NCI-H526 treated with DMSO at 0.1 percent for 48 hours (cell line): Measurements from ENCODE around the gene SLC39A11.

ENCODE experiments used
- DNase-seq: peaks from one replicate; lab custom pipeline; 2025; lab: John Stamatoyannopoulos, UW

The SLC39A11 gene

DNA sequence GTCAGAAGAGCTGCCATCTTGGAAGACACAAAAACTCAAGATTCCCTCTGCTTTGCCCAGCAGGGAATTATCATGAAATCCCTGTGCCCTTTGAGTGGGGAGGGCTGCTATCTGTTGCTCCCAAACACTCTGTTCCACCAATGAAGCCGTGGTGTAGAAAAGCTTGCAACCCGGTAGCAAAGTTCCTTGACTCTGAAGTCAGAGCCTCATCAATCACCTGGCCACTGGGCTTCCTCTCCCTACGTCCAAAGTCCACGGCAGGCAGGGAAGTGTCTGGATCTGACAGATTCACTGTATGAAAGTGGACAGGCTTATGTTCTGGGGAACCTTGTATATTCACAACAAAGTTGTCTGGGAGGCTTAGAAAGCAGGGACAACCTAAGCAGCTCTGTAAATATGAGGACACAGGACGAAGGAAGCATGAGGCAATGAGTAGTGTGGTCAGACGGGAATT lies 343.3 kb downstream of the SLC39A11 start:
- no peak for DNase-seq

DNA sequence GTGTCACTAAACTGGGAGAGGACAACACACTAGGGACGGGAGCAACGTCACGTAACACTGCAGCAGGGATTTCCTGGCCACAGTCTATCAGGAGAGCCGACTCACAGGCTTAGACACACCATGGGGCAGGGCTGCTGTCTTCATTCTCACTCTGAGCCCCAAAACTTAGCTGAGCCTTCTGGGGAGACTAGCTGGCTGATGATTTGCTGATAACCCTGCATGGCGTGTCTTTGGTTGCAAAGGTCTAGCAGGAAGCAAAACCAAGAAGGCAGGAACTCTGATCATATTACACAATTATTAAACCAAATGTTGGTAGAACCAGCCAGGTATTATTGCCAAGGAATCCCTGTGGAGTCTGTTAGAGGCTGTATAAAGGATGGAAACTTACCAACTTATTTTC lies 345.0 kb downstream of the SLC39A11 start:
- DNase-seq, result no peak

DNA sequence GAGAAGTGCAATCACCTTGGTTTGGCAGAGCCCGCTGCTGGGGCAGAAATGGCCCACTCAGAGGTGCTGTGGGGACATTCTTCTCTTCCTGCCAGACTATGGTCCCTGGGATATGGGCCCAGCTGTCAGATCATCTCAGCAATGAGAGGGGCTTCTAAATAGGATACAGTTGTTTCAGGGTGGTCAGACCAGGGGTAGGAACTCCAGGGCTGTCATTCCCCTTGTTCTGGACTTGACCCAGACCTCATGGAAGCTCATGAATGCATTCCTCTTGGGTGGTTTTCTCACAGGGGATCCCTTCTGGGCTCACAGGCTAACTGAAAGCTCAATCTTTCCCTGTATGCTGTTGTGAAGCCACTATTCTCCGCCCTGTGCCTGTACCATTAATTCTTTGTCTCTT lies 347.2 kb downstream of the SLC39A11 start:
- no peak for DNase-seq

DNA sequence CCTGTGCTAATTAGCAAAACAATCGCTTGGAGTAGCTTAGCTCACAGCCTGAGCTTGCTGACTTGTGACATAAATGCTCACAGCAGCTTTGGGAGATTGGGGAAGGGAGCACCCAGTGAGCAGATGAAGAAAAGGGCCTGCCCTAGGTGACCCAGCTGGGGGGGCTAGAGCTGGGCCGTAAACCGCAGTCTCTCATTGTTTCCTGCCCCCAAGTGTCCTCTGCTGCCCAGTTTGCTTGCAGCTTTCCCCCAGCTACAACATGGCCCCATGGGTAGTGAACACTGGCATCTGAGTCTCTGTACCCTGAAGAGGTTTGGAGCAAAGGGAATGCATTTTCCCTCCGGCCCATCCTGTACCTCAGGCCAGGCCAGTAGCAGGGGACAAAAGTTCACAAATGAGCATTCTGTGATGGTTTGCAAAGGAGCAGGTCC lies 349.4 kb downstream of the SLC39A11 start:
- no peak for DNase-seq

DNA sequence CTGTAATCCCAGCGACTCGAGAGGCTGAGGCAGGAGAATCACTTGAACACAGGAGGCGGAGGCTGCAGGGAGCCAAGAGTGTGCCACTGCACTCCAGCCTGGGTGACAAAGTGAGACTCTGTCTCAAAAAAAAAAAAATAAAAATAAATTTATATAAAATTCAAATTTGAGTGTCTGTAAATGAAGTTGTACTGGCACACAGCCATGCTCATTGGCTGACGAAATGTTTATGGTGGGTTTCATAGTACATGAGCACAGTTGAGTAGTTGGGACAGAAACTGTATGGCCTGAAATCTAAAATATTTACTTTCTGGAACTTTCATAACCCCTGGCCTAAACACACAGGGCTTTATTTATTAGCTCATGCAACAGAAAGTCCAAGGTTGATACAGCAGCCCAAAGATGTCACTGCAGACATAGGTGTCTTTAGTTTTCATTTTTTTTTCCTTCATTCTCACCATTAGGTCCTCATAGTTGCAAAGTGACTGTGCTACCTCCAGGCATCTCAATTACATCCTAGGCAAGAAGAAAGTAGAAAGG lies 355.3 kb downstream of the SLC39A11 start:
- DNase-seq, result no peak

DNA sequence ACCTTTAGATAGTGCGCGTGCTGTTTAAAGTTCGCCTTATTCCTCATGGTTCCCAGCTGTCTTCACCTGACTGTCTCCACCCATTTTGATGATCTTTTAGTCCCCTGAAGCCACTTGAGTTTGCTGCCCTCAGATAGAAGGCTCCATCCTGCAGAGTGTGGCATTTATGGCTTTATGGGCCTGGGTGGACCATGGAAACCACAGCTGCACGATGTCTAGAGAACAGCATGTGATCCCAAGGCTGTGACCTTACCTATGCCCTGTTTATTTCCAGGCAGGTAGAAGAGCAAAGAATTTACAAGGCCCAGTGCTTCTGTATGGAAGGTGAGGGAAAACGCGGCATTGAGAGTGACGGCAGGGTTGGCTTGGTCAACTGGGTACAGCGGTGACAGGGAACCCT lies 356.9 kb downstream of the SLC39A11 start:
- DNase-seq, result no peak

DNA sequence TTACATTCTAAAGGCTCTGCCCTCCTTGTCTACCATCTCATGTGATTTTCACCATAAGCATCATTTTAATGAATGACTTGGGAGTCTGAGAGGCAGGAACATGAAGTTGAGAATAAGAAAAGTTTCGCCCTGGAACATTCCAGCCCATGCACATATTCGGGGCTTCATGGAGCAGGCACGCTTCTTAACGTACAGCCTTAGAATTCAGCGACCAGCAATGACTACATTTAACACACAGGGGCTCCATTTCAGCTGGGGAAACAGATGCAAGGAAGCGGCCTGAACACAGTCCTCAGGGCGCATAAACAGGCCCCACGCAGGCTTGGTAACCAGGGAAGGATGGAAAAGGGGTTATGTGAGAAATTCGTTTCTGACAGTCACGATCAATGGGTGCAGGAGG lies 357.4 kb downstream of the SLC39A11 start:
- no peak for DNase-seq

DNA sequence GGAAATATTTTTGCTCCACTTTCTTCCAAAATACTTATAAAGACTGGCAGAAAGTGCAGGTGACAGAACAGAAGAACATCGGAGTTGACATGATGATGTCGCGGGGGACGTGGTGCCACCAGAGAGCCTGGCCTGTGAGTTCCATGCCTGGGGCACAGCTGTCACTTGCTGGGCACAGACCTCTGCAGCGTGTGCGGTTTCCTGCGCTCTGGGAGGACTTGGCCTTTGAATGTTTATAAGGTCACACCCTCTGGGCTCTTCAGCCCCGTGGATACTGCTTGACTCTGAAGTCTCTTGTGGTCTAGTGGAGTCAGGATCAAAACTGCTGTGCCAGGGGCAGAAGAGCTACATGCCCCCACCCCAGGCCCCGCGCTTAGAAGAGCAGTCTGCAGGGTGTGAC lies 357.9 kb downstream of the SLC39A11 start:
- DNase-seq, result no peak

DNA sequence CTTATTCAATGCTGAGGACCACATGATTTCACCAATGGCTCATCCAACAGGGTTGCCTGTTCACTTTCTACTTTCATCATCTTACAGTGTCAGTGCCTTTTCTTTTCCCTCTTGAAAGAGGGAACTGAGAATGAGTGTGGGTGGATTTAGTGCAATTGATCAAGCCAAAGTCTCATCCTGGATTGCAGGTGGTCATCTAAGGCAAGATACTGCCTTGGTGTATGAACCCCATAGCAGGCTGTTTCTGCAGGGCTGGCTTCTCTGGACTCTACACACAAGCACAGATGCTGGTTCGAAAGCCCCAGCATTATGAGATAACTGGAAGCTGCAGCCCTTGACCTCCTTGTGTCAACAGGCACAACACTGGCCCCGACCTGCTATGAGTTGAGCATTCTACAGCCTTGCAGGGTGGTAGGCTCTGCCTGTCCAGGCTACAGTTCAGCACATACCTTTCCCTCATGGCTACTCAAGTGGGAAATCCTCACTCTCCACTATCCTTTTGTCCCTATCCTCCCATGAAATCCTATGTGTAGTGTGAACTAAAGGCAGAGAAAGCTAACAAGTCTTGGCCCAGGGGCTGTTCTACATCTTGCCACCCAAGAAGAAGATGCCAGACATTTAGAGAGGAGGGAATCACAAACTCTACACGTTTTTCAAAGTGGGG lies 358.7 kb downstream of the SLC39A11 start:
- no peak for DNase-seq

DNA sequence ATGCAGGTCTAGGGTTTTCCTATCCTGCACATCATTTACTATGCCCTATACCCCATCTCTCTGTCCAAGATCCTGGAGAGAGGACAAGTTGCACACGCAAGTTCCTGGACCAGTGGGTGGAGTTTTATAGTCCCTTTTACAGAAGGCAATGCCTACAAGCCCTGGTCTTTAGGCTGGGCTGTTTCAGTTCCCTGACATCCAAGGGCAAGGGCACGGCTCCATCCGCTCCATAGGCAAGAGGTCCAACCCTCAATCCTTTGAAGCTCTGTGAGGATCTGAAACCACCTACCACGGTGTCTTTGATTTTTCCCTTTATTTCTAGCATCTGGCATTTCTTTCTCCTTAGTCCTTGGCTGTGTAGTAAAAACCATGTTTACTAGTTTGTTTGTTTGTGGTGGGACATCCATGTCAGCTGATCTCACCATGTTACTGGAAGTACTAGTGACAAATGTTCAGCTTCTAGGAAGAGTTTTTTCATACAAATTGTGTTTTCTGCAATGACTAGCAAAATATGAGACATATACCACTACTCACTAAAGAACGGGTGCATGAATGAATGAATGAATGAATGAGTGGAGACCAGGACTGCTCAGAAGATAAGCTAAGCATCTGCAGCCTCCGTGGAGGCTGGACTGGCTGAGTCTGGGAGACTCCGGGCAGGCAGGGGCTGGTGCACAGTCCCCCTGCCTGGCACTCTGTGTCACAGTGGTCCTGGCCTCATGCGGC lies 359.4 kb downstream of the SLC39A11 start:
- DNase-seq, result no peak

DNA sequence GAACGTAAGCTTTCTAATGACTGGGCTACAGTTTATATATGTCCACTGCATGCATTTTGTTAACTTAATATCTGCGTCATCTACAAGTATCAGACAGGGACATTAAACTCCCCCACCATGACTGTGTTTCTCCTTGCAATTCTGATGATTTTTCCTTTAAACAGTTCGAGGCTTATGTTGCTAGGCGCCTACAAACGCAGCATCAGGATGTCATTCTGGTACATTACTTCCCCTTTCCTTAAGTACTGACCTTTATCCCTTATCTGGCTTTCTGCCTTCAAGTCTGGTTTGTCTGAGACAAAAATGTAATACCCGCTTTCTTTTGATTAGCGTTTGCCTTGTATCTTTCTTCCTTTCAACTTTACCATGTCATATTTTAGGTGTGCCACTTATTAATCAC lies 362.4 kb downstream of the SLC39A11 start:
- DNase-seq, result no peak

DNA sequence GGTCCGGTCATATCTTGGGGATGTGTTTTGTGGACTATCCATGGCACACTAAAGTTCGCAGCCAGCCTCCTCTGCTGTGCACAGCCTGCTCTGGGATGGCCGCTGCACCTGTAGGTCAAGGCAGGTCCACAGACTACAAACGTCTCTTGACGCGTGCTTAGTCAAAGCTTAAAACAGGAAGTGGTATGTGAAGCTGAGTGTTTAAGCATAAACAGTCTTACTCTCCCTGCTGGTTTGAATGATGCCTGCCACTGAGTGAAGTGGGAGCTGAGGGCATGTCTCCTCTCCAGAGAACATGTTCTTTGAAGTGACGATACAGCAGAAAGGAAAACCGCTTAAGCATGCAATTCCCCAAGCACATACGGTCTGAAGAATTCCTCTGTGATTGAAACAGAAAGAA lies 365.6 kb downstream of the SLC39A11 start:
- DNase-seq, result no peak

DNA sequence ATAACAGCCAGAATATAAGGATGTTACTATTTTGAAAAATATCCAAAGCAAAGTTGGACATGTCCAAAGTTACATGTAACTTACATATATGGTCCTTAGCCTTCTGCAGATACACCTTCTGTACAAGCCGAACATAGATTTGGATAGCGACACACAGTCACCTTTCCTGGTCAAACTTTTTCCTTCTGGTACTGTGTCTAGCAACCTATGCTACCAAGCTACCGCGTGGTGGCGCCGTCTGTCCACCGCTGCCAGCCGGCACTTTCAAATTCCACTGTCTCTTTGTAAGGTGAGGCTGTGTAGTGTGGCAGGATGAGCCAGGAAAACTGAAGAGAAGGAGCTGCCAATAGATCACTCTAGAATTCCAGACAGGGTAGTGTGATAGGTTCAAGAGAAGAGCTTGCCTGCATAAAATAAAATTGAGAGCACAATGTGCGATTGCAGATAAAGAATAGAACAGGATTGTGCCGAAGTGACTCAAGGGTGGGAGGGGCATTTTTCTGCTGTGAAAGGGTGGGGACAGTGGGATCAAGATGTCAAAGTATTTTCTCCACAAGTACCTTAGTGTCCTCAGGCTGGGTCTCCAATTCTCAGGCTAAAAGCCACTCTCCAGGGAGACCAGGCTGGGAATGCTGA lies 366.9 kb downstream of the SLC39A11 start:
- peak; percentile 67 for DNase-seq

DNA sequence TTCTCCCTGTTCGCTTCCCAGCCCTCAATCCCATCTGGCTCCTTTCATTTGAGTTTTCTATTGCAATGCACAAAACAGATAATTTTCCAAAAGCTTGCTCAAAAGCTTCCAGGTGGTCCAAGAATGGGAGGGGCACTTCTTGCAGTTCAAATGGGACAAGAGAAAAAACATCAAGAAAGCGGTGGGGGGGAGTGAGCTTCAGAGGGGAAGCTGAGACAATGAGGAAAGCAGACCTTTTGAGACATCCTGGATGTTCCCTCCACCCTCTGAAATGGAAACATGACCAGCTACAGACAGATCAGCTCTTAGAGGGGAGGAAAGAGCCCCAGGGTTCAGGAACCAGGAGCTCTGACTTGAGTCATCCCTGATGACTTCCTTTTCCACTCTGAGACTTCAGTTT lies 368.2 kb downstream of the SLC39A11 start:
- DNase-seq, result no peak

DNA sequence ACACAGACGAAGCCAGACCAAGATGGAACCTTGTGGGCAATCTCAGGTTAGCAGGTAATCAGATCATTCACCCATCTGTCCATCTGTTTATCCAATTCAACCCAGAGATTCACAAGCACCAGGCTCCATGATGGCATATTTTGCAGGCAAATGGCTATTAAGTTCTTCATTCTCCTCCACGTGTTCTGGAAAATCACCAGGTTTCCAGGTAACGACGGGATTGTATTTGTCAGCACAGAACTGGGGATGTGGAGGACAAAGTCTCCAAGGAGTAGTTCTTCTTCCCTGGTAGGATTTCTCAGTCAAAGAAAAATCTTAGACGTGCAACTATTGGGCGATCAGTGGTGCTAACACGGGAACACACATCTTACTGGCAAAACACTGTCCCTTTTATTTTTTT lies 368.8 kb downstream of the SLC39A11 start:
- no peak for DNase-seq

DNA sequence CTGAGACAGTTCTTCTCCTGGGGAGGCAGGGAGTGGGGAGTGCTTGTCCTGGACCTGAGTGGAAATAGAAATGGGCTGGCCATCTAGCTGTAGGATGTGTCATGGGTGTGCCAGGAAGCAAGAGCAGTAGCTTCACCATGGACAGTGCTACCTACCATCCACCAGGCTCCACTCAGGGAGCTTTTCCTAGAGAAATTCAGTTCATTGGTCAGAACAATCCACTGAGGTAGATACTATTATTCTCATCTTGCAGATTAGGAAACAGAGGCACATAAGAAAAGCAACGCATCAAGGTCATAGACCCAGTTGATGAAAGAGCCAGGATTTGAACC lies 372.0 kb downstream of the SLC39A11 start:
- DNase-seq, result no peak

DNA sequence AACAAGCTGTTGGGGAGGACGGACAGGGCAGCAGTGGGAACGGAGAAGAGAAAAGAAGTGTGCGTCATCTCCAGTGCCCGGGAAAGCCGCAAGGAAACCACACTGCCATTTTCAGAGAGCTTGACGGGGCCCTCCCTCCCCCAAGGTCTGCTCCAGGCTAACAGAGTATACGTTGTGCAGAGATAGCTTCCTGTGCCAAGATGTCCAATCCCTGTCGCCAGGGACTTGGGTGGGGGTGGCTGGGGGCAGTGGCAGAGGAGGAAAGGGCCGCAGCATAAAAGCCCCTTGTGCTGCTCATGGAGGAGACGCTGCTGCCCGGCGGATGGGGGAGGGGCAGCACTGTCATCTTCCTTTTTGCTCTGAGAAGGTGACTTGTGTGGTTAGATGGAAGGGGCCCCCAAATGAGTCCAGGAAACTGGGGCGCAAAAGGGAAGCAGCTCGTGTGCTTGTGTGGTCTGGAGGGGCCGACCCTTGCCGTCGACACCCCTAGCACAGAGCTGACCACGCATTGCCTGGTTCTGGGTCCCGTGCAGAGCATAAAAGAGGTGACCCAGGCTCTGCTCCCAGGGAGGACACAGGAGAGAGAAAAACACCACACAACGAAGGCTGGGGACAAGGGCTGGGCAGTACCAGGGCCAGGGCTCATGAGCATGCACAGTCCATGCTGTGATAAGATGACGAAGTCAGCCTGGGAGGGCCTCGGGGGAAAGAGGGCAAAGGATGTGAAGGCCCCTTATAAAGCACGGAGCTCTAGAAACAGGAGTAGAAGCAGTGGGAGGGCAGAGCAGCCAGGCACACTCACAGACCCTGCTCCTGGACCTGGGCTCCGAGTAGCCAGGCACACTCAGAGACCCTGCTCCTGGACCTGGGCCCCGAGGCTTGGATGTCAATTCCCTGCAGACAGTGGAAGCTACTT lies 372.7 kb downstream of the SLC39A11 start:
- DNase-seq, result no peak

DNA sequence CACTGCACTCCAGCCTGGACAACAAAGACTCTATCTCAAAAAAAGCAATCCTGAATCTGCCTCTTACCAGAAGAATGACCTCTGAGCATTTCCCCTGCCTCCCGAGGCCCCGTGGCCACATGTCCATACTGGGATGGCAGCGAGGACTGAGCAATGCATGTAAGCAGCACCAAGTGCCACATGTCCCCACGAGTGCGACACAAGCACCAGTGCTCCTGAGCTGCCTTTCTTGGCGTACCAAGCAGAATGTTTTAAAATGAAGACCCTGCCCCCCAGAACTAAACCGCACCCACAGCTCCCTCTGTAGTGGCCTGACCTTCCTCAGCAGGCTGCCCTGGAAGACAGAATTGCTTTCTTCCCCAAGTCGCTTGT lies 373.3 kb downstream of the SLC39A11 start:
- DNase-seq, result no peak

DNA sequence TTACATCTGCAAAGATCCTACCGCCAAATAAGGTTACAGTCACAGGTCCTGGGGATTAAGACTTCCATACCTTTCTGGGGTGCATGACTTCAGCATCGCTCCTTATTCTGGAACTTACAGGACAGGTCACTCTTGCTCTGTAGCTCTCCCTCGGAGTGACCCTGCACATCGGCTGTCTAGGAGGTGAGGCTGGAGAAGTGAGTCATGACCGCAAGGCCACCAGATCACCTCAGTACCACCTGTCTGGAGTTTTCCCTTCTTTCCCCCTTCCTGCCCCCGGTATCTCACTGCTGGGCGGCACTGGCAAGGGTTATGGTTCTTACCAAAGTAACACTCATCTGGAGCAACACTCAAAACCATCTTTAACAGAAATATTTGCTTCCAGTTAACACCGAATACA lies 374.8 kb downstream of the SLC39A11 start:
- no peak for DNase-seq

DNA sequence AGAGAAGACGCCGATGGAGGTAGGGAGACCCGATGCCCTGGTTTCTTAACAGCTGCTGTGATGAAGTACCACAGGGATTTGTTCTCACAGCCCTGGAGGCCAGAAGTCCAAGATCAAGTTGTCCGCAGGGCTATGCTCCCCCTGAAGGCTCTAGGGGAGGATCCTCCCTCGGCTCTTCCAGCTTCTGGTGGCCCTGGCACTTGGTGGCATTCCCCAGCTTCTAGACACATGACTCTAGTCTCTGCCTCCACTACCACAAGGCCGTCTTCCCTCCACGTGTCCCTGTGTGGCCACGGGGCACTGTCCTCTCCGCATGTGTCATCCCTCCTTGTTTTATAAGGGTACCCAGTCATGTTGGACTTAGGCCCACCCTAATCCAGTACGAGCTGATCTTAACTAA lies 375.2 kb downstream of the SLC39A11 start:
- no peak for DNase-seq

DNA sequence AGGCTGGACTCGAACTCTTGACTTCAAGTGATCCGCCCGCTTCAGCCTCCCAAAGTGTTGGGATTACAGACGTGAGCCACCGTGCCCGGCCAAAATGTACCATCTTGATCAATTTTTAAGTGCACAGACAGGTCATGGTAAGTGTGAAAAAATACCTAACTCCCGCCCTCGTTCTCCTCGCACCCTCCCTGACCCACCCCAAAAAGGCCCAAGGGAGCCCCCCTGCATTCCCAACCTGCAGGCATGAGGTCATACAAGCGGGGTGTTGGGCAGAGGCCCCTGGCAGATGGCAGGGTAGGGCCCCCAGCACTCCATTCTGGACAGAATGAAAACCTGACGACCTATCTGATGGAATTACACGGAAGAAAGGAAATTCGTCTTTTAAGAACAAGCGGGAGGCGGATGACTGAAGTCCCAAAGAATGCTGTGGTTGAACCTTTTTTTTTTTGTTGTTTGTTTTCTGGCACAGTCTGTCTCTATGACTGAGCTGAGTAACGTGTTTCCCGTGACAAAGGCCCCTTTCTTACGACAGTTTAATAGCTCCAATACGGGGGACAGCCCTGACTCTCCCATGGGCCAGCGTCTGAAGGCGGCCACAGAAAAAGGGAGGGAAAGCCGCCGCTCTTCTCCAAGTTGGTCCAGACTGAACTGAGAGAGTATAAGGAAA lies 376.4 kb downstream of the SLC39A11 start:
- DNase-seq, result no peak
